Caco-2 (cell line): Measurements from ENCODE around the gene DCUN1D3. TPM values are rescaled to one million over a fixed set of nuclear protein-coding genes. Genes with fewer than 3 reads are reported as not detected.

Experiments
- BruUV-seq: library from RNA; stranded (reverse); fragments of 400-500 nt; replicated peaks from 2 replicates; lab custom pipeline; 2021; lab: Mats Ljungman, UMichigan
- CTCF ChIA-PET: fragments of 300-600 bp; sonication (Branson Sonifier 250); formaldehyde crosslinking; loops from one replicate; lab custom pipeline; 2022; ENCODE audit warnings: antibody characterized with exemption; lab: Charles Lee
- POLR2A ChIA-PET: fragments of 300-600 bp; sonication (Branson Sonifier 250); formaldehyde crosslinking; loops from one replicate; lab custom pipeline; 2022; ENCODE audit warnings: antibody characterized with exemption; lab: Charles Lee
- DNase-seq, 2 experiments: peaks; one replicate each; pipeline versions ENCODE4 v3.0.0 to v3.0.0-alpha.2; 2020 to 2022
- H3K27me3 ChIP-seq: replicated peaks from 2 replicates; pipeline ENCODE4 v1.6.0; 2011; ENCODE audit warnings: low read length; ENCODE audit not compliant: control insufficient read depth, insufficient read depth
- H3K36me3 ChIP-seq: 2 replicates; pipeline ENCODE4 v1.5.1; 2011; ENCODE audit warnings: low read length; ENCODE audit not compliant: control insufficient read depth, insufficient read depth
- H3K4me1 ChIP-seq: fragments of 250-450 bp; sonication (Bioruptor Pico); 2 replicates; pipeline ENCODE4 v1.5.1; 2020; ENCODE audit warnings: mild to moderate bottlenecking
- H3K4me3 ChIP-seq: 2 replicates; pipeline ENCODE4 v1.5.1; 2011; ENCODE audit warnings: low read depth, mild to moderate bottlenecking, control low read depth, low read length
- H3K9me3 ChIP-seq: fragments of 250-450 bp; sonication (Bioruptor Pico); 2 replicates; pipeline ENCODE4 v1.5.1; 2020; ENCODE audit warnings: mild to moderate bottlenecking, moderate library complexity
- H3K27ac Mint-ChIP-seq: one replicate; pipeline ENCODE4 v1.8.0; 2022; ENCODE audit warnings: mixed read lengths; ENCODE audit not compliant: unreplicated experiment
- H3K27me3 Mint-ChIP-seq: one replicate; pipeline ENCODE4 v1.8.0; 2022; ENCODE audit warnings: mixed read lengths; ENCODE audit not compliant: insufficient read depth, unreplicated experiment
- H3K36me3 Mint-ChIP-seq: one replicate; pipeline ENCODE4 v1.8.0; 2022; ENCODE audit warnings: mild to moderate bottlenecking, mixed read lengths; ENCODE audit not compliant: insufficient read depth, unreplicated experiment
- H3K4me1 Mint-ChIP-seq: one replicate; pipeline ENCODE4 v1.8.0; 2022; ENCODE audit warnings: low read depth, mixed read lengths; ENCODE audit not compliant: unreplicated experiment
- H3K4me3 Mint-ChIP-seq: one replicate; pipeline ENCODE4 v1.8.0; 2022; ENCODE audit warnings: mild to moderate bottlenecking, moderate library complexity, mixed read lengths; ENCODE audit not compliant: unreplicated experiment
- H3K9me3 Mint-ChIP-seq: one replicate; pipeline ENCODE4 v1.8.0; 2022; ENCODE audit warnings: mixed read lengths; ENCODE audit not compliant: unreplicated experiment
- intact Hi-C: fragments of 100-400 bp; cut with micrococcal nuclease; formaldehyde crosslinking; loops from one replicate; pipeline ENCODE4 v1.10.0; 2022; ENCODE audit not compliant: unreplicated experiment
- total RNA-seq: library from RNA; stranded (reverse); gene quantifications from 2 replicates; pipeline ENCODE4 v1.2.3, GENCODE V29; 2022
- TF ChIP-seq, protein P1 (sequence below), 2 experiments: fragments of 200-600 bp in 1 of 2; IDR thresholded peaks; 1 replicate in 1 of 2; 2 replicates in 1 of 2; pipeline versions ENCODE4 v1.5.1 to v1.8.0; 2011 to 2022; ENCODE audit warnings: antibody characterized with exemption in 1 of 2, control low read depth in 1 of 2, inconsistent platforms in 1 of 2, low read depth in 1 of 2, low read length in 1 of 2, mild to moderate bottlenecking in 1 of 2, moderate library complexity in 1 of 2; ENCODE audit not compliant: insufficient read depth in 1 of 2, severe bottlenecking in 1 of 2, unreplicated experiment in 1 of 2

DCUN1D3 gene
- total RNA-seq, 1 experiment from 2014 or later: 19.2 TPM

DNA sequence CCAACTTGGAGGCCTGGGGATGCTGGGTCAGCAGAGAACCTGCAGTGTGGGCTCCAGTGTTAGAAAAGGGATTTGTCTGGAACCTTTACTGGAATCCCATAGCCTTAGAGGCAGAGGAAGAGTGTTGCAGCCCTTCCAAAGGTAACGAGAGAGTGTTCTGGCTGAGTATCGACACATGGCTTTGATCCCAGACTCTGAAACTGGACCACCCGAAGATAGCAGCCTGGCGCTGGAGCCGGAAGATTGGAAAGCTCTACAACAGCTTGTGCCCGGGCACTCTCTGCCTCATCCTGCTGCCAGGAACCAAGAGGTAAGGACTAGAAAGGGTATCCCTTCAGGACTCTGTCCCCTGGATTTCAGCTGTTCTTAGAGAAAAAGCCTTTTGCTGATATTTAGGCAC is 54.1 kb downstream of the DCUN1D3 start:
- intact Hi-C loops: no loop called here
- DNase-seq: no peak
- POLR2A ChIA-PET: no interaction called here
- TF ChIP-seq, protein P1, sequence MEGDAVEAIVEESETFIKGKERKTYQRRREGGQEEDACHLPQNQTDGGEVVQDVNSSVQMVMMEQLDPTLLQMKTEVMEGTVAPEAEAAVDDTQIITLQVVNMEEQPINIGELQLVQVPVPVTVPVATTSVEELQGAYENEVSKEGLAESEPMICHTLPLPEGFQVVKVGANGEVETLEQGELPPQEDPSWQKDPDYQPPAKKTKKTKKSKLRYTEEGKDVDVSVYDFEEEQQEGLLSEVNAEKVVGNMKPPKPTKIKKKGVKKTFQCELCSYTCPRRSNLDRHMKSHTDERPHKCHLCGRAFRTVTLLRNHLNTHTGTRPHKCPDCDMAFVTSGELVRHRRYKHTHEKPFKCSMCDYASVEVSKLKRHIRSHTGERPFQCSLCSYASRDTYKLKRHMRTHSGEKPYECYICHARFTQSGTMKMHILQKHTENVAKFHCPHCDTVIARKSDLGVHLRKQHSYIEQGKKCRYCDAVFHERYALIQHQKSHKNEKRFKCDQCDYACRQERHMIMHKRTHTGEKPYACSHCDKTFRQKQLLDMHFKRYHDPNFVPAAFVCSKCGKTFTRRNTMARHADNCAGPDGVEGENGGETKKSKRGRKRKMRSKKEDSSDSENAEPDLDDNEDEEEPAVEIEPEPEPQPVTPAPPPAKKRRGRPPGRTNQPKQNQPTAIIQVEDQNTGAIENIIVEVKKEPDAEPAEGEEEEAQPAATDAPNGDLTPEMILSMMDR (IDR thresholded peaks at IDR 0.05; ENCODE audit: insufficient read depth in 1 of 2, low read depth in 1 of 2, low read length in 1 of 2, severe bottlenecking in 1 of 2, unreplicated experiment in 1 of 2): no peak
- Histone ChIP-seq H3K27me3 (no peaks in the 10 kb centered on the region), H3K9me3 (no peaks in the 10 kb centered on the region), H3K4me3 (no peak overlapping the region), H3K4me1 (peaks cover 4% of the 10 kb centered on the region), H3K36me3 (no peaks in the 10 kb centered on the region; the same call in 1 of the 2 replicates)
- CTCF ChIA-PET: no interaction called here
- Mint-ChIP-seq H3K4me3 (no peak overlapping the region), H3K36me3 (peaks cover 30% of the 10 kb centered on the region), H3K4me1 (no peaks in the 10 kb centered on the region), H3K27me3 (no peaks in the 10 kb centered on the region), H3K9me3 (no peaks in the 10 kb centered on the region), H3K27ac (no peak overlapping the region)
- BruUV-seq: no TSS peak

DNA sequence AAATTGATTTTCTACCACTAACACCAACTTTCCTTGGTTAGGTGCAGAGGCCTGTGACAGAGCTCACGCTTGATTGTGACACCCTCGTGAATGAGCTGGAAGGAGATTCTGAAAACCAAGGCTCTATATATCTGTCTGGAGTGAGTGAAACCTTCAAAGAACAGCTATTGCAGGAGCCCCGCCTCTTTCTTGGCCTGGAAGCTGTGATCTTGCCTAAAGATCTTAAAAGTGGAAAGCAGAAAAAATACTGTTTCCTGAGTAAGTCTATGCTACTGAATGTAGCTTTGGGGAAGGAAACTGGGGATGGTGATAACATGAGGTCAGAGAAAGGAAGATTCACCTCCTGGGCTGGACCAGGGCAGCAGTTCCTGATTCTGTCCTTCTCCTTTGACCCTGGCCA is 55.6 kb downstream of the DCUN1D3 start:
- no peak overlapping the region for H3K27ac Mint-ChIP-seq
- H3K4me1 Mint-ChIP-seq: no peaks in the 10 kb centered on the region
- POLR2A ChIA-PET: no interaction called here
- intact Hi-C loops: no loop called here
- Histone ChIP-seq H3K4me1 (no peaks in the 10 kb centered on the region), H3K27me3 (no peaks in the 10 kb centered on the region), H3K36me3 (no peaks in the 10 kb centered on the region; the same call in 1 of the 2 replicates), H3K9me3 (no peaks in the 10 kb centered on the region), H3K4me3 (no peak overlapping the region)
- no TSS peak for BruUV-seq
- CTCF ChIA-PET: no interaction called here
- no peak for DNase-seq
- peaks cover 24% of the 10 kb centered on the region for H3K36me3 Mint-ChIP-seq
- H3K9me3 Mint-ChIP-seq: no peaks in the 10 kb centered on the region
- no peaks in the 10 kb centered on the region for H3K27me3 Mint-ChIP-seq
- no peak overlapping the region for H3K4me3 Mint-ChIP-seq
- TF ChIP-seq, protein P1 (IDR thresholded peaks at IDR 0.05; ENCODE audit: insufficient read depth in 1 of 2, low read depth in 1 of 2, low read length in 1 of 2, severe bottlenecking in 1 of 2, unreplicated experiment in 1 of 2): no peak

DNA sequence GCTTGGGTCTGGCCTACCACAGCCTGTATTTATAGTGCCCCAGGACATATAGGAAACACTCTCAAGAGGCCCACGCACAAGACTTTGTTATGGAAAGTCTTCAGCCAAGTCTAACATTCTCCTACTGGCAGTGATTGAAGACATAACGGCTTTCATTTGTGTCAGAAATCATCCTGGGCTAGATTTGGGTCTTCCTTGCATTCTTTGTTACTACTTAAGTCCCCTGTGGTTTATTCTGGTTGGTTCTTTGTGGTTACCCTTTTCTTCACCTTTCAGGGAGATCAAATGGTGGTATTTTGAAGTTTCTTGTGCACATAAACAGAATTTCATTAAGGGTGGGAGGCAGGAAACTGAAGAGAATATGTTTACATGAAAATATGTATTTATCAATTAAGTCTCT is 56.1 kb downstream of the DCUN1D3 start:
- intact Hi-C loops: no loop called here
- H3K27me3 Mint-ChIP-seq: no peaks in the 10 kb centered on the region
- no TSS peak for BruUV-seq
- no peak overlapping the region for H3K27ac Mint-ChIP-seq
- Histone ChIP-seq H3K27me3 (no peaks in the 10 kb centered on the region), H3K4me1 (no peaks in the 10 kb centered on the region), H3K9me3 (no peaks in the 10 kb centered on the region), H3K36me3 (no peaks in the 10 kb centered on the region; the same call in 1 of the 2 replicates), H3K4me3 (no peak overlapping the region)
- ChIA-PET CTCF (no interaction called here), POLR2A (interaction anchor here (0.6 kb wide), 1 partner anchor 54 kb away, joined by 3 read pairs; no protein-coding TSS in a partner anchor)
- no peak overlapping the region for H3K4me3 Mint-ChIP-seq
- TF ChIP-seq, protein P1 (IDR thresholded peaks at IDR 0.05; ENCODE audit: insufficient read depth in 1 of 2, low read depth in 1 of 2, low read length in 1 of 2, severe bottlenecking in 1 of 2, unreplicated experiment in 1 of 2): no peak
- H3K4me1 Mint-ChIP-seq: no peaks in the 10 kb centered on the region
- H3K36me3 Mint-ChIP-seq: peaks cover 23% of the 10 kb centered on the region
- no peaks in the 10 kb centered on the region for H3K9me3 Mint-ChIP-seq
- DNase-seq: no peak
